ENCODE data around the gene CCDC30. TPM values are rescaled to one million over a fixed set of nuclear protein-coding genes. Genes with fewer than 3 reads are reported as not detected.
A peak's percentile ranks its signal among the peaks of the same experiment; 100 is the strongest.
"Not testable (repeated sequence)": the region's sequence is repeated elsewhere in the genome, so short reads cannot be mapped to it uniquely, and the experiment has no call there.

The CCDC30 gene
- total and polyA plus RNA-seq, 9 donors: 3.8 to 11.7 (median 6.7) TPM

- H3K27me3 ChIP-seq: no peaks in the 10 kb centered on the region
- TF ChIP-seq POLR2A (IDR thresholded peaks at IDR 0.05) (peak; percentile 72), EP300 (IDR thresholded peaks at IDR 0.05) (no peak), CTCF (IDR thresholded peaks at IDR 0.05) (peak in 2 of 3 donors; percentile 6 to 20)
- WGBS, 3 donors: 0 to 1% (median 0%) methylated on average over 50 to 54 of the region's 54 CpGs
- H3K9me3 ChIP-seq: no peaks in the 10 kb centered on the region
- intact Hi-C loops (cut with DNase I): loop anchor here in 2 of 4 donors (10.0 kb wide), 1 partner anchor 83 kb away; the partner anchor contains the start of genes C1orf50 (in 2 of the 2) and P3H1 (in 2 of the 2)
- H3K27ac ChIP-seq: peak within 1 kb of the TSS; percentile 93 to 97
- peak within 1 kb of the TSS; percentile 84 for H3K4me3 ChIP-seq
- DNase-seq: peak; percentile 96 to 98 (median 98)
- H3K4me1 ChIP-seq (ENCODE audit: insufficient read depth): peaks cover 11% of the 10 kb centered on the region
- H3K36me3 ChIP-seq: no peaks in the 10 kb centered on the region
These were observed 218.8 kb downstream of the CCDC30 start, which contains the start of gene YBX1 for GRCh38 chr1:42681741-42682483. YBX1 (plus strand) TSS chr1:42682418; CDS start chr1:42682566, 148 bp downstream.

- 0% methylated on average over 13 to 32 of the region's 33 CpGs for WGBS, 3 donors
- peaks cover 11% of the 10 kb centered on the region for H3K4me1 ChIP-seq (ENCODE audit: insufficient read depth)
- DNase-seq: not testable (repeated sequence)
These were observed 219.3 kb downstream of the CCDC30 start for GRCh38 chr1:42682484-42682738.

GRCh38 chr1:42682739-42683531 is 219.8 kb downstream of the CCDC30 start:
- DNase-seq: peak; percentile 70 to 83 (median 74)
- H3K27me3 ChIP-seq: no peaks in the 10 kb centered on the region
- TF ChIP-seq EP300 (IDR thresholded peaks at IDR 0.05) (no peak), POLR2A (IDR thresholded peaks at IDR 0.05) (no peak), CTCF (IDR thresholded peaks at IDR 0.05) (no peak)
- intact Hi-C loops (cut with DNase I): loop anchor here in 2 of 4 donors (10.0 kb wide), 1 partner anchor 82 kb away; the partner anchor contains the start of genes C1orf50 (in 2 of the 2) and P3H1 (in 2 of the 2)
- peaks cover 13% of the 10 kb centered on the region for H3K4me1 ChIP-seq (ENCODE audit: insufficient read depth)
- no peaks in the 10 kb centered on the region for H3K9me3 ChIP-seq
- 0 to 1% (median 1%) methylated on average over 14 to 103 of the region's 103 CpGs for WGBS, 3 donors
- H3K4me3 ChIP-seq: peak overlapping the region; percentile 84
- H3K27ac ChIP-seq: peak overlapping the region; percentile 93 to 97
- no peaks in the 10 kb centered on the region for H3K36me3 ChIP-seq

More at GRCh38 chr1:42682484-42682738, 219.3 kb downstream of the CCDC30 start:
- H3K4me3 ChIP-seq: peak overlapping the region; percentile 84
- H3K9me3 ChIP-seq, H3K27me3 ChIP-seq, H3K36me3 ChIP-seq: not testable (repeated sequence)
- H3K27ac ChIP-seq: peak overlapping the region; percentile 93 to 97
- intact Hi-C loops (cut with DNase I): loop anchor here in 2 of 4 donors (10.0 kb wide), 1 partner anchor 82 kb away; the partner anchor contains the start of genes C1orf50 (in 2 of the 2) and P3H1 (in 2 of the 2)

GRCh38 chr1:42684139-42684538 is 221.1 kb downstream of the CCDC30 start:
- Histone ChIP-seq H3K4me3 (peak overlapping the region; percentile 84), H3K27me3 (no peaks in the 10 kb centered on the region), H3K4me1 (ENCODE audit: insufficient read depth) (peaks cover 17% of the 10 kb centered on the region), H3K9me3 (no peaks in the 10 kb centered on the region), H3K36me3 (no peaks in the 10 kb centered on the region), H3K27ac (no peak overlapping the region)
- TF ChIP-seq POLR2A (IDR thresholded peaks at IDR 0.05) (no peak), EP300 (IDR thresholded peaks at IDR 0.05) (no peak), CTCF (IDR thresholded peaks at IDR 0.05) (no peak)
- intact Hi-C loops (cut with DNase I): loop anchor here in 2 of 4 donors (10.0 kb wide), 1 partner anchor 81 kb away; the partner anchor contains the start of genes C1orf50 (in 2 of the 2) and P3H1 (in 2 of the 2)
- no peak for DNase-seq
- 36 to 42% (median 36%) methylated on average over 5 of the region's 5 CpGs for WGBS, 3 donors
